HG03439 (cell line): ENCODE results near the gene GAP43.
A peak's percentile ranks its signal among the peaks of the same experiment; 100 is the strongest.

Source experiments
- ATAC-seq: cut with Tn5 transposase; IDR thresholded peaks from one replicate; pipeline ENCODE4 v1.9.1; 2021; ENCODE audit warnings: mild to moderate bottlenecking, moderate library complexity; ENCODE audit not compliant: unreplicated experiment

Gene GAP43

GRCh38 chr3:115627180-115628074 is 4.1 kb downstream of the GAP43 start:
- peak; percentile 82 for ATAC-seq

GRCh38 chr3:115628075-115628412 is 4.7 kb downstream of the GAP43 start:
- ATAC-seq: peak; percentile 47

GRCh38 chr3:115630850-115631249 is 7.5 kb downstream of the GAP43 start:
- ATAC-seq: no peak

- ATAC-seq: no peak
Measured at GRCh38 chr3:115632026-115632425, 8.7 kb downstream of the GAP43 start.

GRCh38 chr3:115633467-115633866 is 10.2 kb downstream of the GAP43 start:
- ATAC-seq: no peak

GRCh38 chr3:115634052-115634451 is 10.7 kb downstream of the GAP43 start:
- no peak for ATAC-seq

GRCh38 chr3:115635406-115635805 is 12.1 kb downstream of the GAP43 start:
- ATAC-seq: no peak

- ATAC-seq: no peak
Measured at GRCh38 chr3:115638241-115638640, 14.9 kb downstream of the GAP43 start.

- ATAC-seq: no peak
Measured at GRCh38 chr3:115638991-115639390, 15.7 kb downstream of the GAP43 start.

GRCh38 chr3:115644391-115644790 is 21.1 kb downstream of the GAP43 start:
- ATAC-seq: no peak

GRCh38 chr3:115646027-115646690 is 22.8 kb downstream of the GAP43 start:
- no peak for ATAC-seq

GRCh38 chr3:115648559-115648958 is 25.2 kb downstream of the GAP43 start:
- no peak for ATAC-seq

- no peak for ATAC-seq
Measured at GRCh38 chr3:115651087-115651486, 27.8 kb downstream of the GAP43 start.

GRCh38 chr3:115651599-115651998 is 28.3 kb downstream of the GAP43 start:
- no peak for ATAC-seq

GRCh38 chr3:115652738-115653137 is 29.4 kb downstream of the GAP43 start:
- ATAC-seq: no peak

- no peak for ATAC-seq
Measured at GRCh38 chr3:115655761-115656282, 32.5 kb downstream of the GAP43 start.

- no peak for ATAC-seq
Measured at GRCh38 chr3:115657168-115657567, 33.9 kb downstream of the GAP43 start.

GRCh38 chr3:115658032-115658336 is 34.7 kb downstream of the GAP43 start:
- no peak for ATAC-seq

GRCh38 chr3:115658337-115659181 is 35.2 kb downstream of the GAP43 start:
- peak; percentile 92 for ATAC-seq

GRCh38 chr3:115659253-115660220 is 36.2 kb downstream of the GAP43 start:
- no peak for ATAC-seq
